Measurements from ENCODE around the gene ANKRD18A. TPM values are rescaled to one million over a fixed set of nuclear protein-coding genes. Genes with fewer than 3 reads are reported as not detected.

The ANKRD18A gene
- total and polyA plus RNA-seq, 2 of the 13 experiments (the other 11 are each of a cell fraction or from before 2014, with no cell fraction given), result 5.9 to 7.6 TPM

DNA sequence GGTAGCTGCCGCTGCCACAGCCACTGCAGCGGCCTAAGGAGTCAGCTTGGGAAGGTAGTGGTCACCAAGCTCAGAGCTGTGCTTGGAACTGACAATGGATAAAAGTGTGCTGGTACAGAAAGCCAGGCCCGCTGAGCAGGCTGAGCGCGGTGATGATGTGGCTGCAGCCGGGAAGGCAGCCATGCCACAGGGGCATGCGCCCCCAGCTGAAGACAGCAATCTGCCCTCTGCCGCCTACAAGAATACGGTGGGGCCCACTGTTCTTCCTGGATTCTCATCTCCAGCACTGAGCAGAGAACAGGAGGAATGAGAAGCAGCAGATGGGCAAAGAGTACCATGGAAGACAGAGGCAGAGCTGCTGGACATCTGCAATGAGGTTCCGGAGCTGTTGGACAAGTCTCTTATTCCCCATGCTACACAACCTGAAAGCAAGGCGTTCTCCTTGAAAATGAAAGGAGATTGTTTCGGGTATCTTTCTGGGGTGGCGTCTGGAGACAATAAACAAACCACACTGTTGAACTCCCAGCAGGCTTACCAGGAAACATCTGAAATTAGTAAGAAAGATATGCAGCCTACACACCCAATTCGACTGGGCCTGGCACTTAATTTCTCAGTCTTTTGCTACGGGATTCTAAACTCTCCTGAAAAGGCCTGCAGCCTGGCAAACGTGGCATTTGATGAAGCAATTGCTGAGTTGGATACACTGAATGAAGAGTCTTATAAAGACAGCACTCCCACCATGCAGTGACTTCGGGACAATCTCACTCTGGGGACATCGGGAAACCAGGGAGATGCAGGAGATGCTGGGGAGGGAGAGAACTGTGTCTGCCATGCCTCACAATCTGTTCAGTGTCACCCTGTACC, 22.8 kb upstream of the ANKRD18A start:
- no peak overlapping the region for H3K9ac ChIP-seq (ENCODE audit: insufficient read depth, low read depth, low read length)
- TF ChIP-seq, protein P1, sequence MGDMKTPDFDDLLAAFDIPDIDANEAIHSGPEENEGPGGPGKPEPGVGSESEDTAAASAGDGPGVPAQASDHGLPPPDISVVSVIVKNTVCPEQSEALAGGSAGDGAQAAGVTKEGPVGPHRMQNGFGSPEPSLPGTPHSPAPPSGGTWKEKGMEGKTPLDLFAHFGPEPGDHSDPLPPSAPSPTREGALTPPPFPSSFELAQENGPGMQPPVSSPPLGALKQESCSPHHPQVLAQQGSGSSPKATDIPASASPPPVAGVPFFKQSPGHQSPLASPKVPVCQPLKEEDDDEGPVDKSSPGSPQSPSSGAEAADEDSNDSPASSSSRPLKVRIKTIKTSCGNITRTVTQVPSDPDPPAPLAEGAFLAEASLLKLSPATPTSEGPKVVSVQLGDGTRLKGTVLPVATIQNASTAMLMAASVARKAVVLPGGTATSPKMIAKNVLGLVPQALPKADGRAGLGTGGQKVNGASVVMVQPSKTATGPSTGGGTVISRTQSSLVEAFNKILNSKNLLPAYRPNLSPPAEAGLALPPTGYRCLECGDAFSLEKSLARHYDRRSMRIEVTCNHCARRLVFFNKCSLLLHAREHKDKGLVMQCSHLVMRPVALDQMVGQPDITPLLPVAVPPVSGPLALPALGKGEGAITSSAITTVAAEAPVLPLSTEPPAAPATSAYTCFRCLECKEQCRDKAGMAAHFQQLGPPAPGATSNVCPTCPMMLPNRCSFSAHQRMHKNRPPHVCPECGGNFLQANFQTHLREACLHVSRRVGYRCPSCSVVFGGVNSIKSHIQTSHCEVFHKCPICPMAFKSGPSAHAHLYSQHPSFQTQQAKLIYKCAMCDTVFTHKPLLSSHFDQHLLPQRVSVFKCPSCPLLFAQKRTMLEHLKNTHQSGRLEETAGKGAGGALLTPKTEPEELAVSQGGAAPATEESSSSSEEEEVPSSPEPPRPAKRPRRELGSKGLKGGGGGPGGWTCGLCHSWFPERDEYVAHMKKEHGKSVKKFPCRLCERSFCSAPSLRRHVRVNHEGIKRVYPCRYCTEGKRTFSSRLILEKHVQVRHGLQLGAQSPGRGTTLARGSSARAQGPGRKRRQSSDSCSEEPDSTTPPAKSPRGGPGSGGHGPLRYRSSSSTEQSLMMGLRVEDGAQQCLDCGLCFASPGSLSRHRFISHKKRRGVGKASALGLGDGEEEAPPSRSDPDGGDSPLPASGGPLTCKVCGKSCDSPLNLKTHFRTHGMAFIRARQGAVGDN (CRISPR knock-in tag; IDR thresholded peaks at IDR 0.05), result 0 out of 2 replicates have a peak, but pooled peaks have one; percentile 9
- no peak for TF ChIP-seq ARID2 (CRISPR knock-in tag; IDR thresholded peaks at IDR 0.05; ENCODE audit: borderline replicate concordance)
- H3K27me3 ChIP-seq (ENCODE audit: control insufficient read depth in 1 of 2, insufficient read depth in 2 of 2, low read length in 2 of 2), result peaks cover 0 to 33% of the 10 kb centered on the region in 2 experiments; a peak in 3 of 5 replicates
- H3K4me3 ChIP-seq (replicated peaks in 1 of 3; ENCODE audit: insufficient read depth in 1 of 3, low read depth in 2 of 3, low read length in 3 of 3), result no peak overlapping the region
- POLR2A ChIA-PET, result no interaction called here
- no peaks in the 10 kb centered on the region for H3K9me3 ChIP-seq (ENCODE audit: low read length)
- H3K27ac ChIP-seq (ENCODE audit: extremely low read length, insufficient read depth, low read length), result no peak overlapping the region
- CTCF ChIA-PET (ENCODE audit: low intra/inter-chr PET ratio, low total read pairs), result interaction anchor here (1.0 to 2.4 kb wide), 3 partner anchors 22 to 272 kb away, joined by 3 to 11 read pairs (median 4); partner anchors contain the start of gene ANKRD18A
- H3K36me3 ChIP-seq (replicated peaks in 1 of 2; ENCODE audit: control insufficient read depth in 1 of 2, insufficient read depth in 2 of 2, low read length in 2 of 2), result no peaks in the 10 kb centered on the region; a peak in 1 of 5 replicates
- no peak overlapping the region for H3K4me2 ChIP-seq (ENCODE audit: low read depth, low read length)
- no peaks in the 10 kb centered on the region for H4K20me1 ChIP-seq (ENCODE audit: insufficient read depth, low read length)
- H3K79me2 ChIP-seq (ENCODE audit: insufficient read depth, low read length), result no peaks in the 10 kb centered on the region
- no peak overlapping the region for H2AFZ ChIP-seq (ENCODE audit: low read length)
- in situ Hi-C loops (cut with HindIII; ENCODE audit: extremely low pct_ligation_motif_present, low pct_unique_long_range_greater_than_20kb) (no loop called here), intact Hi-C loops (cut with micrococcal nuclease; ENCODE audit: unreplicated experiment) (no loop called here)
- H3K4me1 ChIP-seq (ENCODE audit: insufficient read depth, low read length), result no peaks in the 10 kb centered on the region
- WGBS (ENCODE audit: low lambda C conversion rate), result 40% methylated on average over 18 of the region's 18 CpGs
- FAIRE-seq (no peak), DNase-seq (ENCODE audit: low spot score) (no peak), ATAC-seq (peak; percentile 31)
- BruUV-seq (replicated peaks), result no TSS peak
